Esophagus squamous epithelium (tissue), 5 donors: ENCODE results near the gene MPST. TPM values are rescaled to one million over a fixed set of nuclear protein-coding genes. Genes with fewer than 3 reads are reported as not detected.
"Not testable (repeated sequence)": the region's sequence is repeated elsewhere in the genome, so short reads cannot be mapped to it uniquely, and the experiment has no call there.

Experiments used
- DNase-seq: peaks from one replicate; lab custom pipeline; 2025; lab: John Stamatoyannopoulos, UW
- H3K27ac ChIP-seq, 4 donors: fragments of 200-600 bp; sonication (generic); one replicate each; pipeline ENCODE4 v1.5.1; 2016 to 2019; ENCODE audit warnings: mild to moderate bottlenecking in 1 of 4
- H3K27me3 ChIP-seq, 4 donors: fragments of 200-600 bp; sonication (generic); 1 replicate in 3 of 4; 2 replicates in 1 of 4; pipeline versions ENCODE4 v1.5.1 to v1.6.0; 2017 to 2021; ENCODE audit warnings: antibody characterized with exemption in 1 of 4
- H3K36me3 ChIP-seq, 3 donors: fragments of 200-600 bp; sonication (generic); one replicate each; pipeline ENCODE4 v1.5.1; 2016 to 2019
- H3K4me1 ChIP-seq, 3 donors: fragments of 200-600 bp; sonication (generic); one replicate each; pipeline ENCODE4 v1.5.1; 2017 to 2019
- H3K4me3 ChIP-seq, 4 donors: fragments of 200-600 bp; sonication (generic); 1 replicate in 3 of 4; 2 replicates in 1 of 4; pipeline ENCODE4 v1.5.1; 2016 to 2019; ENCODE audit warnings: mild to moderate bottlenecking in 2 of 4, moderate library complexity in 1 of 4
- H3K9me3 ChIP-seq, 3 donors: fragments of 200-600 bp; sonication (generic); one replicate each; pipeline ENCODE4 v1.5.1; 2016 to 2019
- CTCF ChIP-seq, 6 experiments: fragments of 450-650 bp in 4 of 6; fragments of 200-600 bp in 2 of 6; sonication (generic) in 2 of 6; IDR thresholded peaks; one replicate each; pipeline ENCODE4 v1.5.1; 2016 to 2019; ENCODE audit warnings: antibody characterized with exemption in 6 of 6, mild to moderate bottlenecking in 4 of 6, moderate library complexity in 4 of 6
- POLR2A ChIP-seq, 4 donors: fragments of 450-650 bp; IDR thresholded peaks; one replicate each; pipeline ENCODE4 v1.6.1; 2017; ENCODE audit warnings: antibody characterized with exemption in 4 of 4, mild to moderate bottlenecking in 4 of 4, moderate library complexity in 3 of 4
- WGBS, 2 donors: methylation state at CpG; one replicate each; pipeline ENCODE4 v1.1.5; 2018; 5-methylcytosine and 5-hydroxymethylcytosine counted together
- intact Hi-C: fragments of 100-400 bp; cut with DNase I; formaldehyde crosslinking; loops from one replicate; pipeline ENCODE4 v1.15.0; 2022
- total RNA-seq, 4 donors: library from RNA; depleted of rRNA; stranded (reverse); fragments of >200 nt; gene quantifications; one replicate each; pipeline ENCODE4 v1.1.0, GENCODE V29; 2016
- donor health status: DM: yes; HTN: yes; CAD: no.

The MPST gene
- total RNA-seq, 4 donors from 2014 or later = 88.4 to 160 (median 132) TPM

- Histone ChIP-seq H3K27ac (no peak overlapping the region), H3K9me3 (no peaks in the 10 kb centered on the region), H3K4me3 (no peak overlapping the region), H3K36me3 (no peaks in the 10 kb centered on the region), H3K27me3 (peaks cover 0 to 82% (median 3%) of the 10 kb centered on the region in 4 donors), H3K4me1 (peaks cover 0 to 8% (median 4%) of the 10 kb centered on the region in 3 donors)
- no peak for DNase-seq
- WGBS, 2 donors = 69% methylated on average over 8 of the region's 9 CpGs; no CpG with 5 or more reads in 1 of the 2 donors
- intact Hi-C loops = no loop called here
- TF ChIP-seq POLR2A (IDR thresholded peaks at IDR 0.05) = no peak
- TF ChIP-seq CTCF (IDR thresholded peaks at IDR 0.05) = no peak
Observed at GRCh38 chr22:37069719-37070118, 50.2 kb downstream of the MPST start.

GRCh38 chr22:37070334-37070733 is 50.8 kb downstream of the MPST start:
- no peak overlapping the region for H3K4me3 ChIP-seq
- H3K27ac ChIP-seq = no peak overlapping the region
- 39 to 50% methylated on average over 3 to 4 of the region's 8 CpGs for WGBS, 2 donors
- H3K9me3 ChIP-seq = no peaks in the 10 kb centered on the region
- H3K36me3 ChIP-seq = no peaks in the 10 kb centered on the region
- H3K4me1 ChIP-seq = peaks cover 0 to 8% (median 4%) of the 10 kb centered on the region in 3 donors
- TF ChIP-seq CTCF (IDR thresholded peaks at IDR 0.05) = no peak
- TF ChIP-seq POLR2A (IDR thresholded peaks at IDR 0.05) = no peak
- H3K27me3 ChIP-seq = peaks cover 0 to 84% (median 3%) of the 10 kb centered on the region in 4 donors
- no peak for DNase-seq
- intact Hi-C loops = no loop called here

GRCh38 chr22:37070744-37071143 is 51.2 kb downstream of the MPST start:
- Histone ChIP-seq H3K4me3 (no peak overlapping the region), H3K27me3 (peaks cover 0 to 84% (median 3%) of the 10 kb centered on the region in 4 donors), H3K27ac (no peak overlapping the region), H3K9me3 (no peaks in the 10 kb centered on the region), H3K4me1 (peaks cover 0 to 8% (median 4%) of the 10 kb centered on the region in 3 donors), H3K36me3 (no peaks in the 10 kb centered on the region)
- intact Hi-C loops = no loop called here
- DNase-seq = no peak
- WGBS, 2 donors = 29 to 70% methylated on average over 4 to 6 of the region's 9 CpGs
- TF ChIP-seq CTCF (IDR thresholded peaks at IDR 0.05) = no peak
- no peak for TF ChIP-seq POLR2A (IDR thresholded peaks at IDR 0.05)

GRCh38 chr22:37071850-37072592 is 52.5 kb downstream of the MPST start:
- H3K36me3 ChIP-seq, DNase-seq, H3K27ac ChIP-seq, H3K9me3 ChIP-seq, H3K4me3 ChIP-seq, intact Hi-C loops, H3K4me1 ChIP-seq: not testable (repeated sequence)
- WGBS, 2 donors = 86 to 94% methylated on average over 5 of the region's 5 CpGs
- peaks cover 0 to 88% (median 3%) of the 10 kb centered on the region in 4 donors for H3K27me3 ChIP-seq

- no peak for DNase-seq
- Histone ChIP-seq H3K9me3 (no peaks in the 10 kb centered on the region), H3K36me3 (no peaks in the 10 kb centered on the region), H3K4me1 (peaks cover 0 to 8% (median 4%) of the 10 kb centered on the region in 3 donors), H3K27me3 (peaks cover 0 to 88% (median 3%) of the 10 kb centered on the region in 4 donors), H3K4me3 (no peak overlapping the region), H3K27ac (no peak overlapping the region)
- 83 to 86% methylated on average over 8 of the region's 8 CpGs for WGBS, 2 donors
- TF ChIP-seq POLR2A (IDR thresholded peaks at IDR 0.05) (no peak), CTCF (IDR thresholded peaks at IDR 0.05) (no peak)
- intact Hi-C loops = no loop called here
Observed at GRCh38 chr22:37072673-37073072, 53.1 kb downstream of the MPST start.
